HG02884 (cell line): Measurements from ENCODE around the gene MINDY1.

Source experiments
- ATAC-seq: cut with Tn5 transposase; IDR thresholded peaks from one replicate; pipeline ENCODE4 v1.9.1; 2021; ENCODE audit warnings: mild to moderate bottlenecking, moderate library complexity; ENCODE audit not compliant: unreplicated experiment

Gene MINDY1

GRCh38 chr1:151006327-151007052, at the start of gene MINDY1:
TSS of gene MINDY1 (minus strand) at chr1:151006902. CDS start at chr1:151002617, 4,285 bp downstream.
- ATAC-seq = no peak

DNA sequence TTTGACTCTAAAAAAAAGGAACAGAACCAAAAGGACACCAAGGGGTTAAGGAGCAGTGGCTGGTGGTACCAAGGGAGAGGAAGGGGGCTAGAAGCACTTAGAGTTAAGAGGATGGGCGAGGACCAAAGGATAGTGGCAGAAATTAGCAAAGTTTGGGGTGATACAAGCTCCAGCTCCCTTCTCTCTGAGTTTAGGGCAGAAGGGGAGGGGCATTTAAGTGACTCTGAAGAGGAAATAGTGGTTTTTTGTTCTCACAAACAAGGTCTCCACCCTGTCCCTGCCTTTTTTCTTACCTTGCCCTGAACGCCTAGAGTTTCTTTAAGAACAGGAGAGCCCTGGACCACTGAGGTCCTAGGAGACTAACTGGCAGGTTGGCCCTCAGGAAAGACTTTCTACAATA, 49.4 kb upstream of the MINDY1 start:
- no peak for ATAC-seq

GRCh38 chr1:151055581-151055980, 48.9 kb upstream of the MINDY1 start:
- no peak for ATAC-seq

GRCh38 chr1:151054971-151055547, 48.4 kb upstream of the MINDY1 start:
- ATAC-seq = no peak

GRCh38 chr1:151051356-151052009, 44.8 kb upstream of the MINDY1 start:
- no peak for ATAC-seq

GRCh38 chr1:151050051-151050688, 43.5 kb upstream of the MINDY1 start:
- no peak for ATAC-seq

- no peak for ATAC-seq
Measured at GRCh38 chr1:151049458-151049857, 42.8 kb upstream of the MINDY1 start.

DNA sequence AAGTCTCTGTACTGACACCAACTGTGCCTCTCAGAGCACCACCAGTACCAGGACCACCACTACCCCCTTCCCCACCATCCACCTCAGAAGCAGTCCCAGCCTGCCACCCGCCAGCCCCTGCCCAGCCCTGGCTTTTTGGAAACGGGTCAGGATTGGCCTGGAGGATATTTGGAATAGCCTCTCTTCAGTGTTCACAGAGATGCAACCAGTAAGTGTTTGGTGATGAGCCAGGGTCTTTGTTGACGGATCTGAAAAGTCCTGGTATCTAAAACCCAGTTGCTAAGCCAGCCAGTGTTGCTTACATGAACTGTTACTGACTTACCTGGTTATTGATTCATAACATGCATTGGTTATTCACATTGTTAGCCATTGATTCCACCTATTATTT, 41.9 kb upstream of the MINDY1 start:
- ATAC-seq = no peak

GRCh38 chr1:151047925-151048644, 41.4 kb upstream of the MINDY1 start:
- ATAC-seq = peak; percentile 52

DNA sequence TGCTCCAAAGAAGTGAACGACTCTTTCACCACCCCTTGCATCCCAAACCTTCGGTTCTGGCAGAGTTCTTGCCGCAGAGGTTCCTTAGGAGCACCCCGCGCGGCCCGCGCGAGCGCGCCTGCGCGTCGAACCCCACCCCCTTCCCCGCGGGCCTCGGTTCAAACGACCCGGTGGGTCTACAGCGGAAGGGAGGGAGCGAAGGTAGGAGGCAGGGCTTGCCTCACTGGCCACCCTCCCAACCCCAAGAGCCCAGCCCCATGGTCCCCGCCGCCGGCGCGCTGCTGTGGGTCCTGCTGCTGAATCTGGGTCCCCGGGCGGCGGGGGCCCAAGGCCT, 40.9 kb upstream of the MINDY1 start, which contains the start of gene C1orf56:
Gene C1orf56 (plus strand): TSS at position 161 of the 334 bp plus-strand sequence. CDS start 97 bp downstream, at position 258.
- peak; percentile 59 for ATAC-seq

GRCh38 chr1:151043163-151043562, 36.5 kb upstream of the MINDY1 start:
- ATAC-seq = no peak

DNA sequence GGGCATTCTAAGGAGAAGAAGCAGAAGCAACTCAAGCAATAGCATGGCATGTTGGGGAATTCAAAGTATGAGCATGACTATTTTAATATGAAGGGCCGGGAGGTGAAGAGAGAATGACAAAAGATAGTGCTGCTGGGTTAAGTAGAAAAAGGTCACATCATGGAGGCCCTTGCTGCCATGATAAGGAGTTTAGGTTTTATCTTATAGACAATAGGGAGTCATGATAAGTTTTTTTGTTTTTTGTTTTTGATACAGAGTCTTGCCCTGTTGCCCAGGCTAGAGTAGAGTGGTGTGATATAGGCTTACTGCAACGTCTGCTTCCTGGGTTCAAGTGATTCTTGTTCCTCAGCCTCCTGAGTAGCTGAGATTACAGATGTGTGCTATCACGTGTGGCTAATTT, 32.8 kb upstream of the MINDY1 start:
- ATAC-seq = no peak

DNA sequence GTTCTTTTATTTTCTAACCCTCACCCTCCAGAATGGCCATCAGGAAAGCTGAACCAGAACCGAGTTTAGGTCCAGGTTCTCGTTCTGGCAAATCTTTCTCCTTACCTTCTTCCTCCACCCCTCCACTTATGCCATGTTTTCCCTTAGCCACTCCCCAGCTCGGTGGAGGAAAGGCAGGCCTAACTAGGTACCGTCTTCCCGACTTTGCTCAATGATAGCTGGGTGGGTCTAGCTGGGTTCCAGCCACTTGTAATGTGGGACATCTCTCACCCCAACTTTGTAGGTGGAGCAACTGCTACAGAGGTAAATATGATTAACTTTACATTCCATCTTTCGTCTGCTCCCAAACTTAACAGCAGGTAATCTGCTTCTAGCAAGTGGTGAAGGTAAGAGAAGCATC, 30.3 kb upstream of the MINDY1 start:
- no peak for ATAC-seq

- ATAC-seq = no peak
Measured at GRCh38 chr1:151036356-151036755, 29.7 kb upstream of the MINDY1 start, which contains the start of gene BNIPL. TSS of gene BNIPL (plus strand) at chr1:151036586. CDS start at chr1:151036726, 140 bp downstream.

DNA sequence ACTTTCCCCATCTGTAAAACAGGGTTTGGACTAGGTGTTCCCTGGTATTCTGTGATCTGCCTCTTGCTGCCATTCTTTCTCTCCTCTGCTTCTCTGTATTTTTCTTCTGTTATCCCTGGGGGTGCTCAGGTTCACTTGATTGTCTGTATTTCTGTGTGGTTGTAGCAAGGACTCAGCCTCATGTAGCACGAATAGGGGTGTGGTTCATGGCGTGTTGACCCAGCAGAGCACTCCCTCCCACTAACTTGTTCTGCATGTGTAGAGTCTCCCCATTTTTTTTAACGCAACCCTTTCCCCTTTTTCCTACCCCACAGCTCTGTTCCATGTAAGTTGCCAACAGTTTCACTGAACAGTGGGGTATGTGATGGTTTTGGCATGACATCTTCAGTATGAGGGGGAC, 28.5 kb upstream of the MINDY1 start:
- no peak for ATAC-seq

DNA sequence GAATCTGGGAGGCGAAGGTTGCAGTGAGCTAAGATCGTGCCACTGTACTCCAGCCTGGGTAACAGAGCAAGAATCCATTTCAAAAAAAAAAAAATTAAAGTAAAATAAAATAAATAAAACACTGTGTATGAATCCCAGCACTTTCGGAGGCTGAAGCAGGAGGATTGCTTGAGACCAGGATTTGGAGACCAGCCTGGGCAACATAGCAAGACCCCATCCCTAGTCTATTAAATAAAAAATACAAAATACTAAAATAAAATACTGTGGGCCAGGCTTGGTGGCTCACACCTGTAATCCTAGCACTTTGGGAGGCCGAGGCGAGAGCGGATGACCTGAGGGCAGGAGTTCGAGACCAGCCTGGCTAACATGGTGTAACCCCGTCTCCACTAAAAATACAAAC, 25.5 kb upstream of the MINDY1 start:
- no peak for ATAC-seq

DNA sequence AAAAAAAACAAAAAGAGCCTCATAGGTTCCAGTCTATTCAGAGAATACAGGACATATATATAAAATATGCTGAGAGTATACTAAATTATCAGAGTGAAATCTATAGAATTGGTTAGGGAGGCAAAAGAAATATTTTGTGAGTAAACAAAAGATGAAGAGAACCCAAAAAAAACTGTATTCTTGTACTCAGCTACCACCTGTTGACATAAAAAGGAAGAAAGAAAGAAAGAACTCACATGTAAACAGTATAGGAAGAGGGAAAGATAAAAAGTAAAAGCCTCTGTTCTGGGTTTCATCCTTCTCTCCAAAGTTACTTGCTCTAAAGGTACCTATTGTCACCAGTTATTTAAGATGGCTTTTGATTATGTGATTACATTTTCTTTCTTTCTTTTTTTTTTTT, 19.8 kb upstream of the MINDY1 start:
- no peak for ATAC-seq

DNA sequence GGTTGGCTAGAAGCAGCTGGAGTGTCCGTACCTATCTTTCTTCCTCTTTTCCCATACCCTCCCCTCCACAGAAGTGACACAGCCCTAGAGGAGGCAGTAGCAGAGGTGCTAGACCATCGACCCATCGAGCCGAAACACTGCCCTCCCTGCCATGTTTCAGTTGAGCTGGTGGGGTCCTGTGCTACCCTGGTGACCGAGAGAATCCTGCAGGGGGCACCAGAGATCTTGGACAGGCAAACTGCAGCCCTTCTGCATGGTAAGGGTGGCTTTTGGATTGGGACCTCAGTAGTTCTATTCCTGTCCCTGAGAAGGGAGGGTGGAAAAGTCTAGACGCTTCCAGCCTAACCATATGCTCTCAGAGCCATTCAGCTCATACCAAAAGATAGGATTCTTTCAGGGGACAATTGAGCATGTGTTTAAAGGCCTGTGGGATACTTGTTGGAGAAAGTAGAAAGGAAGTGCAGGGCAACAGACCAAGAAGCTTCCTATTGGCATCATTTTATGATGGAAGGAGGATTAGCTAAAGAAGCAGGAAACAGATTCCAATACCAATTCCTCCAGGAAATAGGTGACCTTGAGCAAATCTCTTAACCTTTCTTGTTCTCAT, 17.9 kb upstream of the MINDY1 start:
- ATAC-seq = no peak

- ATAC-seq = no peak
Measured at GRCh38 chr1:151013518-151013917, 6.8 kb upstream of the MINDY1 start.

GRCh38 chr1:151012684-151013471, 6.2 kb upstream of the MINDY1 start:
- no peak for ATAC-seq
